Activated CD4-positive, alpha-beta T cell treated with anti-CD3 and anti-CD28 coated beads for 36 hours (primary cell): Measurements from ENCODE around the gene ALG12. TPM values are rescaled to one million over a fixed set of nuclear protein-coding genes. Genes with fewer than 3 reads are reported as not detected.

ENCODE experiments used
- ATAC-seq: fragments of 200-7000 bp; cut with Tn5 transposase; one replicate; pipeline ENCODE4 v1.10.0; 2021; ENCODE audit warnings: mild to moderate bottlenecking, moderate library complexity
- CTCF ChIA-PET: fragments of 350-600 bp; sonication (Branson Sonifier 250); formaldehyde crosslinking; loops from one replicate; lab custom pipeline; 2021; ENCODE audit warnings: antibody characterized with exemption; lab: Charles Lee
- POLR2A ChIA-PET: fragments of 350-600 bp; sonication (Branson Sonifier 250); formaldehyde crosslinking; loops from one replicate; lab custom pipeline; 2021; ENCODE audit warnings: antibody characterized with exemption, inconsistent platforms; lab: Charles Lee
- DNase-seq: peaks from one replicate; pipeline ENCODE4 v3.0.0-alpha.2; 2020
- H3K27ac Mint-ChIP-seq: one replicate; pipeline ENCODE4 v1.8.0; 2021; ENCODE audit warnings: mixed read lengths
- H3K27me3 Mint-ChIP-seq: one replicate; pipeline ENCODE4 v1.8.0; 2021; ENCODE audit warnings: mixed read lengths
- H3K36me3 Mint-ChIP-seq: one replicate; pipeline ENCODE4 v1.8.0; 2021; ENCODE audit warnings: low read depth, mixed read lengths
- H3K4me1 Mint-ChIP-seq: one replicate; pipeline ENCODE4 v1.8.0; 2021; ENCODE audit warnings: mixed read lengths
- H3K4me3 Mint-ChIP-seq: one replicate; pipeline ENCODE4 v1.8.0; 2021; ENCODE audit warnings: mild to moderate bottlenecking, moderate library complexity, mixed read lengths
- H3K9me3 Mint-ChIP-seq: one replicate; pipeline ENCODE4 v1.8.0; 2021; ENCODE audit warnings: low read depth, mixed read lengths
- intact Hi-C, 2 experiments: fragments of 100-400 bp; cut with DNase I in 1 of 2; cut with micrococcal nuclease in 1 of 2; formaldehyde crosslinking; loops; one replicate each; pipeline versions ENCODE4 v1.14.2 to v1.15.1; 2022 to 2024; cut with DNase I, micrococcal nuclease
- total RNA-seq, 2 experiments: library from RNA; stranded (reverse); gene quantifications; one replicate each; pipeline ENCODE4 v1.2.3, GENCODE V29; 2021

Gene ALG12
- total RNA-seq, 2 experiments from 2014 or later: 13.6 to 13.7 TPM

DNA sequence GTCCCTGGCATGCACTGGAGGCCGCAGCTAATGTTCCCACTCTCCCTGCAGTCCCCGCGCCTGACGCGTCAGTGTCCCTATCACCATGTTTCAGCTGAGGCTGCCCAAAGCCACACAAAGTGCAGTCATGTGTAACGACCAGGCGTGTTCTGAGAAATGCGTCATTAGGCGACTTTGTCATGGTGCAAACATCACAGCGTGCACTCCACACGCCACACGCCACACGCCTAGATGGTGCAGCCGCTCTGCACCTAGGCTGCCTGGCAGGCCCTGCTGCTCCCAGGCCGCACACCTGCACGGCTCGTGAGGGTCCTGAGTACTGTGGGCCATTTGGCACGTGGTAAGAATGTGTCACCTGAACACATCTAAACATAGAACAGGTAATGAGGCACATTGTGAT lies 2.6 kb upstream of the ALG12 start:
- CTCF ChIA-PET: interaction anchor here (1.0 to 2.0 kb wide), 2 partner anchors 73 to 109 kb away, joined by 3 to 8 read pairs; no protein-coding TSS in a partner anchor
- H3K4me3 Mint-ChIP-seq: peak overlapping the region; percentile 20
- no peak for ATAC-seq

DNA sequence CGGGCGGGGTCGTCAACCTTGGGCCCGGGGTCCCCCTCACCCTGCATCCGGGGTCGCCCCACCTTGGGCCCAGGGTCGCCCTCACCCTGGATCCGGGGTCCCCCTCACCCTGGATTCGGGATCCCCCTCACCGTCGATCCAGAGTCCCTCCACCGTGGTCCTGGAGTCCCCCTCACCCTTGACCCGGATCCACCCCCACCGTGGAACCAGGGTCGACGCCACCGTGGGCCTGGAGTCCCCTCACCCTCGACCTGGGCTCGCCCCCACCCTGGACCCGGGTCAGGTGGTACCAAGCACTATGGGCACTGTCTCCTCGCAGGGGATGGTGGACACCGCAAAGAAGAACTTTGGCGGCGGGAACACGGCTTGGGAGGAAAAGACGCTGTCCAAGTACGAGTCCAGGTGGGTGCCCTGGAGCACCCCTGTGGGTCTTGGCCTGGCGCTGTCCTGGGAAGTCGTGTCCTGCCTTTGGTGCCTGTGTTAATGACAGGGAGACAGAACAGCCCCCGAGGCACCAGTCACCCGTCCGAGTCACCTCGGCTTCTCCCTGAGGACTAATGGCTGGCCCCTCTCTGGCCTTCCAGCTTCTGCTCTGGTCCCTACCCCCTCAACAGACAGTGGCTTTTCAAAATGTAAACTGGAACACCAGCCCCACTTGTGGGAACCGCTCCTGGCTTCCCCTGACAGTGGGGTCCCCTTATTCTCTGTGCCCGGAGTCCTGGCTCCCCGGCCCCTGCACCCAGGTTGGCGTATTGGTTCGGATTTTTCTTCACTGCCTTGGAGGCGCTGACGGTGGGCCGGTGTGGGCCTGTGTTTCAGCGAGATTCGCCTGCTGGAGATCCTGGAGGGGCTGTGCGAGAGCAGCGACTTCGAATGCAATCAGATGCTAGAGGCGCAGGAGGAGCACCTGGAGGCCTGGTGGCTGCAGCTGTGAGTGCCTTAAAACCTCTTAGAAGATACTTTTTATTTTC lies 958 bp upstream of the ALG12 start:
- ATAC-seq: no peak
- peak overlapping the region; percentile 65 for H3K4me3 Mint-ChIP-seq
- no peak for DNase-seq
- no peaks in the 10 kb centered on the region for H3K9me3 Mint-ChIP-seq
- POLR2A ChIA-PET: interaction anchor here (2.1 kb wide), 1 partner anchor 43 kb away, joined by 6 read pairs; no protein-coding TSS in a partner anchor
- H3K4me1 Mint-ChIP-seq: peaks cover 18% of the 10 kb centered on the region
- no peak overlapping the region for H3K27ac Mint-ChIP-seq
- CTCF ChIA-PET: interaction anchor here (2.0 kb wide), 1 partner anchor 111 kb away, joined by 8 read pairs; no protein-coding TSS in a partner anchor
- intact Hi-C loops: loop anchor here (1.0 to 5.0 kb wide), 12 partner anchors 17 to 325 kb away; partner anchors contain the start of genes BRD1 (in 2 of the 2), ZBED4 (in 2 of the 2) and PIM3 (in 1 of the 2)
- peaks cover 3% of the 10 kb centered on the region for H3K36me3 Mint-ChIP-seq
- no peaks in the 10 kb centered on the region for H3K27me3 Mint-ChIP-seq

More for the DNA sequence above, 2.6 kb upstream of the ALG12 start:
- H3K27me3 Mint-ChIP-seq: no peaks in the 10 kb centered on the region
- intact Hi-C loops: no loop called here
- no peak overlapping the region for H3K27ac Mint-ChIP-seq
- H3K4me1 Mint-ChIP-seq: peaks cover 27% of the 10 kb centered on the region
- peaks cover 11% of the 10 kb centered on the region for H3K36me3 Mint-ChIP-seq
- POLR2A ChIA-PET: no interaction called here
- no peaks in the 10 kb centered on the region for H3K9me3 Mint-ChIP-seq
- no peak for DNase-seq

DNA sequence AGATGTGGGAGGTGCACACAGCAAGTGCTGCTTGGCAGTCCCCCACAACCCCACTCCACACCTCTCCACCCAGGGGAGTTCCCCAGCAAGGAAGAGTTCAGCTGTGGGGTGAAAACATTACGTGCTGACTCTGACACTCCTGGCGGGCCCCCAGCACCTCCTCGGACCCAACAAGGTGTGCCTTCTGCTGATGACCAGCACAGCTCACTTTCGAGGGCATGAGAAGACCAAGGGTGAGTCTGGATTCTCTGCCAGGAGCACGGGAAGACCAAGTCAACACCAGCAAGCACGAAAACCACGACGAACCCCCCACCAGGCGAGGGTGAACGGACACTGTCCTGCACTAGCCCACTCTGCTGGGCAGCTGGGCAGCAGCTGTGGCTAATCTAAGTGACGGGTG lies 1.4 kb downstream of the ALG12 start:
- CTCF ChIA-PET: interaction anchor here (0.6 to 4.1 kb wide), 4 partner anchors 66 to 270 kb away, joined by 3 to 11 read pairs (median 5); no protein-coding TSS in a partner anchor
- POLR2A ChIA-PET: interaction anchor here (0.6 to 2.1 kb wide), 2 partner anchors 45 to 85 kb away, joined by 4 to 6 read pairs; no protein-coding TSS in a partner anchor
- intact Hi-C loops: loop anchor here in 1 of 2 experiments (5.0 kb wide), 1 partner anchor 150 kb away; no protein-coding TSS in a partner anchor

DNA sequence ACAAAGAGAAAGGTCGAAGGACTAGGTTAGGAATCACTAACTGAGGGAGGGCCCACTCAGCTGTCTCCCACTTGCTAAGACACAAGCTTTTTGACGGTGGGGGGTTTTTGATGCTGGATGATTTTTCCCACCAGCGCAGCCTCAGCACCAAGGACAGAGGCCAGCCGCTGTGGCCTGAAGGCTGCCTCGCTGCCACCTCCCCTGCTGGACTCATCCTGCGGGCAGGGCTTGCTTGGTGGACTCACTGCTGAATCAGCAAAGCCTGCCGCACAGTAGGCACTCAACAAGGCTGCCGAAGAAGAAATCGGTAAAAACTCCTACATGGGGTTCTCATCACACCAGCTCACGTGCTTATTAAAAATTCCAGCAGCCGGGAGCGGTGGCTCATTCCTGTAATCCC lies 2.6 kb downstream of the ALG12 start:
- ATAC-seq (no peak), DNase-seq (no peak)
- Mint-ChIP-seq H3K4me1 (peaks cover 18% of the 10 kb centered on the region), H3K9me3 (no peaks in the 10 kb centered on the region), H3K27ac (no peak overlapping the region), H3K4me3 (no peak overlapping the region), H3K36me3 (peaks cover 3% of the 10 kb centered on the region), H3K27me3 (no peaks in the 10 kb centered on the region)
- POLR2A ChIA-PET: no interaction called here
- intact Hi-C loops: loop anchor here in 1 of 2 experiments (5.0 kb wide), 1 partner anchor 148 kb away; no protein-coding TSS in a partner anchor
- CTCF ChIA-PET: interaction anchor here (1.1 to 4.1 kb wide), 2 partner anchors 16 to 148 kb away, joined by 3 to 11 read pairs; no protein-coding TSS in a partner anchor

More for the DNA sequence above, 1.4 kb downstream of the ALG12 start:
- no peaks in the 10 kb centered on the region for H3K27me3 Mint-ChIP-seq
- H3K27ac Mint-ChIP-seq: peak overlapping the region; percentile 37
- peaks cover 18% of the 10 kb centered on the region for H3K4me1 Mint-ChIP-seq
- no peaks in the 10 kb centered on the region for H3K9me3 Mint-ChIP-seq
- ATAC-seq (no peak), DNase-seq (no peak)
- H3K36me3 Mint-ChIP-seq: peaks cover 5% of the 10 kb centered on the region
- peak overlapping the region; percentile 79 for H3K4me3 Mint-ChIP-seq

DNA sequence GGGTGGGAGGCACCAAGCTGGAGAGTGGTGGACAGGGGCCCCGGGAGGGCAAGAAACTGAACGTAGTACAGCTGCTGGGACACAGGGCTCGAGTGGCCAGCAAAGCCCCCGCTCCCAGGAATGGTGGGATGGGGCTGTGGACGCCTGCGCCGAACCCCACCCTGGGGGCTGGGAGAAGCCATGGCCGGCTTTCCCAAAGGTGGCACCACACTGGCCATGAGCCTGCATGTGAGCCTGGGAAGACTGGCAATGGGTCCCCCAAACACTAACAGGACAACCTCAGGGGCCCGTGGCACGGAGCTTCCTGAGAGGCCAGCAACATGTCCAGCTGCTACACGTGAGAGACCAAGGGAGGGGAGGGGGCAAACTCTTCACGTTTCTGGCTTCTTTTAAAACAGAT lies 4.0 kb downstream of the ALG12 start:
- intact Hi-C loops: no loop called here
- H3K27ac Mint-ChIP-seq: no peak overlapping the region
- ChIA-PET POLR2A (no interaction called here), CTCF (interaction anchor here (1.5 to 4.1 kb wide), 2 partner anchors 25 to 147 kb away, joined by 4 to 11 read pairs; no protein-coding TSS in a partner anchor)
- H3K4me1 Mint-ChIP-seq: peaks cover 8% of the 10 kb centered on the region
- H3K4me3 Mint-ChIP-seq: no peak overlapping the region
- DNase-seq (no peak), ATAC-seq (no peak)
- H3K36me3 Mint-ChIP-seq: peaks cover 4% of the 10 kb centered on the region
- no peaks in the 10 kb centered on the region for H3K27me3 Mint-ChIP-seq
- no peaks in the 10 kb centered on the region for H3K9me3 Mint-ChIP-seq

DNA sequence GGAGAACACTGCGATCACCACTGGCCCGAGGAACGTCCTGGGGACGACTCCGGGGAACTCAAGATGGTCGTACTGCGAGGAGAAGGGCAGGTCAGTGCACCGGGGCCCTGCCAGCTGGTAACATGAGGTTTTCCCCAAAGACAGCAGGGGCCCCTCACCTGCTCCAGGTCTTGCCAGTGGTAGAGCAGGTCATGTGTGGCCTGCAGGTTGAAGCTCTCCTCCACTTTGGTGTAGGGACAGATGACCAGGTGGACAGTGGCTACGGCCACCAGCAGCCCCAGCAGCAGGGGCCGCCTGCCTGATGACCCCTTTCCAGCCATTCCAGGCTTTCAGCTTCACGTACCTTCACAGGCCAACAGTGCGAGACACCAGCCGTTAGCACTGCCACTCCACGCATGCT lies 4.8 kb downstream of the ALG12 start:
- Mint-ChIP-seq H3K36me3 (peaks cover 4% of the 10 kb centered on the region), H3K4me3 (no peak overlapping the region), H3K9me3 (no peaks in the 10 kb centered on the region), H3K4me1 (peaks cover 8% of the 10 kb centered on the region), H3K27me3 (no peaks in the 10 kb centered on the region), H3K27ac (no peak overlapping the region)
- ATAC-seq (no peak), DNase-seq (no peak)
- ChIA-PET CTCF (interaction anchor here (1.1 to 1.3 kb wide), 2 partner anchors 10 to 117 kb away, joined by 3 read pairs; no protein-coding TSS in a partner anchor), POLR2A (no interaction called here)
- intact Hi-C loops: no loop called here

DNA sequence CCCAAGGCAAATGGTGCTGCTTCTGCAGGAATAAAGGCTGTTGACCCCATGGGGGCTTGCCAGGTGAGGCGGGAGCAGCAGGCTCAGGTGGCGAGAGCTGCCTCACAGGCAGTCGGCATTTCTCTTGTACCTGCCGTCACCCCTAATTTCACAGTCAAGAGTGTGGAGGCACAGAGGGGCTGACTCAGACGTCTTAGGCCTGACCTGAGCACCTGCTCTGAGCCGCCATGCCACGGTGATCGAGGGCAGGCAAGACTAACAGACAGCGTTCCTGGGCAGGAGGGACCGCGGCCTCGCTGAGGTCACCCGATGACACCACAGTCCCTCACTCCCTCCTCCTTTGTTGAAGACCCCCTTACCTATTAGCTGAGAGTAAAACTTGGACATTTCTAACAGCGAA lies 5.2 kb downstream of the ALG12 start:
- no peak for DNase-seq
- Mint-ChIP-seq H3K27me3 (no peaks in the 10 kb centered on the region), H3K9me3 (no peaks in the 10 kb centered on the region), H3K4me1 (peaks cover 8% of the 10 kb centered on the region), H3K36me3 (peaks cover 4% of the 10 kb centered on the region), H3K4me3 (no peak overlapping the region), H3K27ac (no peak overlapping the region)
- ATAC-seq: no peak
- POLR2A ChIA-PET: no interaction called here
- CTCF ChIA-PET: interaction anchor here (1.1 to 1.3 kb wide), 2 partner anchors 9 to 117 kb away, joined by 3 read pairs; no protein-coding TSS in a partner anchor
- intact Hi-C loops: no loop called here

DNA sequence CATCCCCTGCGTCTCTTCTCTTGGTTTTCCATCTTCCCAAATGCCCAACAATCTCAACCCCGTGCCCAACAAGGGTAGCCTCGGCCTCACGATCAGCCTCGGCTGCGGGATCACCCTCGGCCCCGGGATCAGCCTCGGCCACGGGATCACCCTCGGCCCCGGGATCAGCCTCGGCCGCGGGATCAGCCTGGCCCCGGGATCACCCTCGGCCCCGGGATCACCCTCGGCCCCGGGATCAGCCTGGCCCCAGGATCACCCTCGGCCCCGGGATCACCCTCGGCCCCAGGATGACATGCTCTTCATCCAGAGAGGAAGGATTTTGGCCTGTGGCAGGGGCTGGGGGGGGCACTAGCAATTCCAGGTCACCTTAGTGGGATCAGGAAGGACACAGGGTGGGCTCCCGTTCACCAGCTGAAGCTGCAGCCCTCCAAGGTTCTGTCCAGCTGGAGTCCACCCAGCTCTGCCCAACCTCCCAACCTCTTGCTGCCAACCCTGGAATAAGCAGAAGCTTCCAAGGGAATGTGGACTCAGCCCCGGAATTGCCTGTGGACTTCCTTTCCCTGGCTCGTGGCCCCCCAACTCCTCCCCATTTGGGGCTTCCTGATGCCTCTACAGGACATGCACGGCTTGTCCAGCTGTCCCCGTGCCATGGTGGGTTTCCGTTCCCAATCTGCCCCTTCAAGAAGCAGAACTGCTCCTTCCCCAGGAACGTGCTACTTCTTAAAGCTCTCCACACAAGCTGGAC lies 6.2 kb downstream of the ALG12 start:
- CTCF ChIA-PET: interaction anchor here (1.1 to 1.3 kb wide), 2 partner anchors 9 to 118 kb away, joined by 3 read pairs; no protein-coding TSS in a partner anchor
- POLR2A ChIA-PET: no interaction called here
- no peak for DNase-seq

DNA sequence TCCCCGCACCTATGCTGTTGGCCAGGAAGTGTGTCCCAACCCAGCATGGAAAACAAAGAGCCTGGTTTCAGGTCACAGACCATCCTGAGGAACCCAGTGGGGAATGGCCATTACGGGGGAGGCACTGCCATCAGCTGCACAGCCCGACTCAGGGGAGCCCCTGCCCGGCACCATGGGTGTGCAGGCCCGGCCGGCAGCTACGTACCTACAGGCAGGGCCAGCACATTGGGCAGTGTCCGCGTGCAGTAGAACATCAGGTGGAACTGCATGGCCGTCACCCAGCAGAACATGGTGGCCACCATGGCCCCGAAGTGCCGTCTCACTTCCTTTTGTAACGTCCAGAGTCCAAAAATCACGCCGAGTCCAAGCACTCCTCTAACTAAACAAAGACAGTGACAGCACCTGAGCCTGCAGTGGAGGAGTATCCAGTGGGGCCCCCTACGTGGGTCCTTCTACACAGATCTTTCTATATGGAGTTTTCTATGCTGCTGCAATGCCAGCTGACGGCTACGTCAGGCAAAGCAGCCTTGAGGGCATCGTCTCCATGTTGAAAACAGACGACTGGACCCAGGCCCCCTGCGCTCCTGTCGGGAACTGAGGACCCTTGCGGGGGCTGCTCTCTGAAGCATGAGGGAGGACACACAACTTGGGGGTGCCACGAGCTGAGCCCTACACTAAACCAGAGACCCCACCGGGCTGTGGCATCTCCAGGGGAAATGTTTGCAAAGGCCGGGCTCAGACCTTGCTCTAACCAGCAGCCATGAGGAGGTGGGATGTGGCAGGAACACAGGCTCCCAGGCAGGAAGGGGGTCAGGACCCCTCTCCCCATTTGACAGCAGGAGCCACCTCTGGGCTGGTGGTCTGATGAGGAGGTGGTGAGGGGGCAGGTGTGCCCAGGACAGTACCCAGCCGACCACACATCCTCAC lies 7.7 kb downstream of the ALG12 start:
- Mint-ChIP-seq H3K4me1 (no peaks in the 10 kb centered on the region), H3K27me3 (no peaks in the 10 kb centered on the region), H3K4me3 (no peak overlapping the region), H3K9me3 (no peaks in the 10 kb centered on the region), H3K36me3 (peaks cover 12% of the 10 kb centered on the region), H3K27ac (no peak overlapping the region)
- ChIA-PET CTCF (no interaction called here), POLR2A (no interaction called here)
- intact Hi-C loops: no loop called here
- ATAC-seq: no peak
- no peak for DNase-seq

More for the DNA sequence above, 6.2 kb downstream of the ALG12 start:
- Mint-ChIP-seq H3K27ac (no peak overlapping the region), H3K9me3 (no peaks in the 10 kb centered on the region), H3K4me1 (peaks cover 4% of the 10 kb centered on the region), H3K4me3 (no peak overlapping the region), H3K27me3 (no peaks in the 10 kb centered on the region), H3K36me3 (peaks cover 9% of the 10 kb centered on the region)
- ATAC-seq: no peak
- intact Hi-C loops: no loop called here

DNA sequence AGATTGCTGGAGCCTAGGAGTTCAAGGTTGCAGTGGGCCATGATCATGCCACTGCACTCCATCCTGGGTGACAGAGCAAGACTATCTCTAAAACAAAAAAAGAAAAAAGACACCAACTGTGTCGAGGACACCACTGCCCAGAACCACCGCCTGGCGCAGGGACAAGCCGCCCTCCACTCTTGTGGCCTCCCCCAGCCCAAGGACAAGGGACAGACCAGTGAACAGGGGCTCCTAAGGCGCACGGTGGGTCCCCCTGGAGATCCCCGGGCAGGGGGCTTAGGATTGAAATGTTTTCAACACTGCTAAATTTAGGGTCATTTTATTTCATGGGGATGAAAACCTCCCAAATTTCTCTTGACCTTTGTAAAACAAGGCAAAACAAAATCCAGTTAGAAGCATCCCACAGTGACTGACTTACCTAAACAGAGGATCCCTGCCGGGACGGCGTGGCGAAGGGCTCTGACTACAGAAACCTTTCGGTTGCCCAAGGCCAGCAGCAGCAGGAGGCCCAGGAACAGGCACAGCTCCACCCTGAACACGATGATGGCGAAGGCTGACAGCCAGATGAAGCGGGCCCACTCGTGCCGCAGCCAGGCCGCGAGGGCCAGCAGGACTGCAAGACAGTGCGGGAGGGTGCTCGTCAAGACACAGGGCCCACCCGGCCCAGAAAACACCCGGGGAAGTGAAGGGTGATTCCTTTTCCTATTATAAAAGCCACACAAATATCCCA lies 8.6 kb downstream of the ALG12 start:
- intact Hi-C loops: no loop called here
- ChIA-PET CTCF (no interaction called here), POLR2A (no interaction called here)
- H3K36me3 Mint-ChIP-seq: peaks cover 14% of the 10 kb centered on the region
- DNase-seq (no peak), ATAC-seq (no peak)
- no peaks in the 10 kb centered on the region for H3K4me1 Mint-ChIP-seq
- no peak overlapping the region for H3K4me3 Mint-ChIP-seq
- no peaks in the 10 kb centered on the region for H3K27me3 Mint-ChIP-seq
- H3K9me3 Mint-ChIP-seq: no peaks in the 10 kb centered on the region
- peak overlapping the region; percentile 8 for H3K27ac Mint-ChIP-seq
